Measurements from ENCODE around the gene CUZD1. TPM values are rescaled to one million over a fixed set of nuclear protein-coding genes. Genes with fewer than 3 reads are reported as not detected.

CUZD1 gene
- total and polyA plus RNA-seq, 5 experiments from 2014 or later: 0.50 to 4.1 (median 0.83) TPM

GRCh38 chr10:122786269-122786668, 59.4 kb downstream of the CUZD1 start:
- DNase-seq (no peak), ATAC-seq (no peak)
- Mint-ChIP-seq H3K4me1 (no peaks in the 10 kb centered on the region), H3K9me3 (peaks cover 0 to 10% (median 3%) of the 10 kb centered on the region in 9 donors), H3K27ac (no peak overlapping the region), H3K27me3 (peaks cover 6 to 32% (median 10%) of the 10 kb centered on the region in 5 donors), H3K36me3 (peaks cover 0 to 5% (median 2%) of the 10 kb centered on the region in 3 donors), H3K4me3 (no peak overlapping the region)
- POLR2A ChIA-PET: no interaction called here

DNA sequence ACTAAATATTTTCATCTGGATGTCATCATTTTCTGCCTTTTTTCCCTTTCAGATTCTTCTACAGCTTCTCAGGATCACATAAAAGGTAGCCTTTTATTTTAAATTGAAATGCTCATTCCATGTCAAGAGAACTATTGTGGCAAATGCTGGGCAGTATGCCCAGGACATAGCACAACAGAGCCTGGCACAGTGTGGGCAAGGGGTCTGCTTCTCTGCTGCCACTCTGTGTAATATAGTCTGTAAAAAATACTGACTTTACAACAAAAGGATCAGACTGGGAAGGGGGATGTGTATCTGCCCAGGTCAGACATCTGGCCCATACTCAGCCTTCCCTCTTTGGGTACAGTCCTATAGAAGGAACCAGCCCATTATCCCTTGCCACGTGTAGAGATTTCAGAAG, 62.7 kb downstream of the CUZD1 start:
- H3K9me3 Mint-ChIP-seq: peaks cover 0 to 10% (median 3%) of the 10 kb centered on the region in 9 donors
- H3K4me3 Mint-ChIP-seq: no peak overlapping the region
- ATAC-seq (no peak), DNase-seq (no peak)
- no peak overlapping the region for H3K27ac Mint-ChIP-seq
- peaks cover 0 to 5% (median 0%) of the 10 kb centered on the region in 3 donors for H3K36me3 Mint-ChIP-seq
- POLR2A ChIA-PET: no interaction called here
- no peaks in the 10 kb centered on the region for H3K4me1 Mint-ChIP-seq
- peaks cover 5 to 18% (median 11%) of the 10 kb centered on the region in 5 donors for H3K27me3 Mint-ChIP-seq

Other genes starting within 250 kb of the CUZD1 start
- gene C10orf120, start 146.0 kb downstream of the CUZD1 start, total RNA-seq: not detected
- gene C10orf120, start 146.0 kb downstream of the CUZD1 start, polyA plus RNA-seq: not detected
- gene FAM24B, start 33.7 kb upstream of the CUZD1 start, total RNA-seq: 10 to 100 TPM; 16.5 to 18.5 TPM
- 1 to 10 TPM; 3.5 to 7.9 (median 7.7) TPM for gene FAM24B, start 33.7 kb upstream of the CUZD1 start, polyA plus RNA-seq
- gene FAM24A, start 64.8 kb upstream of the CUZD1 start, total RNA-seq: not detected
- gene FAM24A, start 64.8 kb upstream of the CUZD1 start, polyA plus RNA-seq: not detected
- 10 to 100 TPM; 13.3 to 13.9 TPM for gene C10orf88, start 108.4 kb upstream of the CUZD1 start, total RNA-seq
- gene C10orf88, start 108.4 kb upstream of the CUZD1 start, polyA plus RNA-seq: 1 to 10 TPM; 6.0 to 8.8 (median 7.0) TPM
- 1 to 10 TPM; 5.6 to 6.3 TPM for gene PSTK, start 134.5 kb upstream of the CUZD1 start, total RNA-seq
- gene PSTK, start 134.5 kb upstream of the CUZD1 start, polyA plus RNA-seq: 10 to 100 TPM in 2 of 3 donors, 1 to 10 TPM in 1; 8.8 to 11.7 (median 11.0) TPM
- 10 to 100 TPM; 47.3 to 50.5 TPM for gene IKZF5, start 162.9 kb upstream of the CUZD1 start, total RNA-seq
- gene IKZF5, start 162.9 kb upstream of the CUZD1 start, polyA plus RNA-seq: 10 to 100 TPM; 13.1 to 22.2 (median 15.8) TPM
- 10 to 100 TPM; 46.3 to 46.8 TPM for gene ACADSB, start 163.1 kb upstream of the CUZD1 start, total RNA-seq
- gene ACADSB, start 163.1 kb upstream of the CUZD1 start, polyA plus RNA-seq: 10 to 100 TPM; 28.3 to 46.4 (median 33.4) TPM

Data from naive thymus-derived CD8-positive, alpha-beta T cell (primary cell).